Liver (tissue), 9 donors: ENCODE results near the gene GCNT2. TPM values are rescaled to one million over a fixed set of nuclear protein-coding genes. Genes with fewer than 3 reads are reported as not detected.
"Not testable (repeated sequence)": the region's sequence is repeated elsewhere in the genome, so short reads cannot be mapped to it uniquely, and the experiment has no call there.

ENCODE experiments used
- DNase-seq: peaks from one replicate; pipeline ENCODE4 v3.0.0-alpha.2; 2017; ENCODE audit warnings: low spot score
- H3K27ac ChIP-seq, 2 donors: one replicate each; pipeline ENCODE4 v1.7.0; 2013; ENCODE audit warnings: inconsistent platforms in 2 of 2, low read length in 2 of 2, control low read depth in 1 of 2, low read depth in 1 of 2, mild to moderate bottlenecking in 1 of 2
- H3K27me3 ChIP-seq, 4 donors: one replicate each; pipeline versions ENCODE4 v1.6.1 to v1.7.0; 2013; ENCODE audit warnings: low read length in 3 of 4, inconsistent platforms in 1 of 4, mild to moderate bottlenecking in 1 of 4, moderate library complexity in 1 of 4; ENCODE audit not compliant: control insufficient read depth in 4 of 4, insufficient read depth in 4 of 4
- H3K36me3 ChIP-seq, 4 donors: one replicate each; pipeline versions ENCODE4 v1.6.1 to v1.7.0; 2013; ENCODE audit warnings: low read length in 3 of 4, mild to moderate bottlenecking in 3 of 4, low read depth in 1 of 4, moderate library complexity in 1 of 4; ENCODE audit not compliant: control insufficient read depth in 4 of 4, insufficient read depth in 3 of 4
- H3K4me1 ChIP-seq, 4 donors: one replicate each; pipeline versions ENCODE4 v1.6.1 to v1.7.0; 2013; ENCODE audit warnings: low read length in 3 of 4, mild to moderate bottlenecking in 3 of 4, moderate library complexity in 1 of 4; ENCODE audit not compliant: control insufficient read depth in 4 of 4, insufficient read depth in 4 of 4
- H3K4me3 ChIP-seq, 3 donors: one replicate each; pipeline versions ENCODE4 v1.6.1 to v1.7.0; 2013; ENCODE audit warnings: low read length in 3 of 3, control low read depth in 1 of 3, low read depth in 1 of 3, mild to moderate bottlenecking in 1 of 3
- H3K9ac ChIP-seq, 2 donors: one replicate each; pipeline ENCODE4 v1.7.0; 2013; ENCODE audit warnings: low read length in 2 of 2, mild to moderate bottlenecking in 2 of 2, moderate library complexity in 2 of 2, control low read depth in 1 of 2, low read depth in 1 of 2
- H3K9me3 ChIP-seq, 4 donors: one replicate each; pipeline versions ENCODE4 v1.6.1 to v1.7.0; 2013; ENCODE audit warnings: low read length in 3 of 4; ENCODE audit not compliant: control insufficient read depth in 4 of 4
- EGR1 ChIP-seq, 2 donors: IDR thresholded peaks; 2 replicates each; pipeline ENCODE4 v1.6.1; 2016 to 2018; ENCODE audit warnings: antibody characterized with exemption in 2 of 2, low read depth in 2 of 2
- FOXA2 ChIP-seq: IDR thresholded peaks from 2 replicates; pipeline ENCODE4 v1.6.1; 2016; ENCODE audit warnings: antibody characterized with exemption
- GABPA ChIP-seq, 2 donors: IDR thresholded peaks in 1 of 2; conservative IDR thresholded peaks in 1 of 2; 2 replicates each; pipeline ENCODE4 v1.6.1; 2016; ENCODE audit warnings: antibody characterized with exemption in 2 of 2, mild to moderate bottlenecking in 1 of 2, moderate library complexity in 1 of 2
- HNF4A ChIP-seq, 2 donors: conservative IDR thresholded peaks; 2 replicates each; pipeline ENCODE4 v1.6.1; 2016; ENCODE audit warnings: antibody characterized with exemption in 2 of 2, mild to moderate bottlenecking in 2 of 2
- HNF4G ChIP-seq: IDR thresholded peaks from 2 replicates; pipeline ENCODE4 v1.6.1; 2016; ENCODE audit warnings: antibody characterized with exemption
- JUND ChIP-seq, 2 donors: IDR thresholded peaks; 2 replicates each; pipeline ENCODE4 v1.6.1; 2016; ENCODE audit warnings: antibody characterized with exemption in 2 of 2
- RXRA ChIP-seq, 2 donors: IDR thresholded peaks; 2 replicates each; pipeline ENCODE4 v1.6.1; 2017 to 2018; ENCODE audit warnings: antibody characterized with exemption in 2 of 2, mild to moderate bottlenecking in 1 of 2
- SP1 ChIP-seq: IDR thresholded peaks from 2 replicates; pipeline ENCODE4 v1.6.1; 2018; ENCODE audit warnings: antibody characterized with exemption, mild to moderate bottlenecking
- TAF1 ChIP-seq: conservative IDR thresholded peaks from 2 replicates; pipeline ENCODE4 v1.6.1; 2016; ENCODE audit warnings: antibody characterized with exemption, mild to moderate bottlenecking
- WGBS: extraction: QIAGEN DNeasy Blood & Tissue Kit; methylation state at CpG from one replicate; pipeline ENCODE4 v1.1.7; 2013; 5-methylcytosine and 5-hydroxymethylcytosine counted together
- polyA plus RNA-seq, 2 donors: library from polyadenylated mRNA; stranded (reverse) in 1 of 2; unstranded in 1 of 2; fragments of 200-250 nt in 1 of 2; fragments of >200 nt in 1 of 2; fragmentation: Nextera tagmentation in 1 of 2; extraction: Ambion mirVana in 1 of 2; gene quantifications; one replicate each; pipeline versions ENCODE4 v1.2.1 to v1.2.3, GENCODE V29; 2013 to 2015
- total RNA-seq, 2 donors: library from RNA; depleted of rRNA; stranded (reverse); fragments of >200 nt; gene quantifications; one replicate each; pipeline ENCODE4 v1.2.3, GENCODE V29; 2014
- TF ChIP-seq, protein P1 (sequence below): fragments of 150-350 bp; IDR thresholded peaks from 2 replicates; pipeline ENCODE4 v1.5.1; 2017; ENCODE audit warnings: improper control_type of control experiment, low read depth, low read length; ENCODE audit not compliant: missing input control
- TF ChIP-seq, protein P2 (sequence below): IDR thresholded peaks from 2 replicates; pipeline ENCODE4 v1.6.1; 2016; ENCODE audit warnings: antibody characterized with exemption
- TF ChIP-seq, protein P3 (sequence below): IDR thresholded peaks from 2 replicates; pipeline ENCODE4 v1.6.1; 2016; ENCODE audit warnings: antibody characterized with exemption
- donor health status: healthy.
- donor health status: healthy.
- donor health status: healthy.
- donor health status: healthy.
- donor health status: healthy.

GCNT2 gene
- total and polyA plus RNA-seq, 4 donors, result 2.8 to 16.7 (median 4.2) TPM

DNA sequence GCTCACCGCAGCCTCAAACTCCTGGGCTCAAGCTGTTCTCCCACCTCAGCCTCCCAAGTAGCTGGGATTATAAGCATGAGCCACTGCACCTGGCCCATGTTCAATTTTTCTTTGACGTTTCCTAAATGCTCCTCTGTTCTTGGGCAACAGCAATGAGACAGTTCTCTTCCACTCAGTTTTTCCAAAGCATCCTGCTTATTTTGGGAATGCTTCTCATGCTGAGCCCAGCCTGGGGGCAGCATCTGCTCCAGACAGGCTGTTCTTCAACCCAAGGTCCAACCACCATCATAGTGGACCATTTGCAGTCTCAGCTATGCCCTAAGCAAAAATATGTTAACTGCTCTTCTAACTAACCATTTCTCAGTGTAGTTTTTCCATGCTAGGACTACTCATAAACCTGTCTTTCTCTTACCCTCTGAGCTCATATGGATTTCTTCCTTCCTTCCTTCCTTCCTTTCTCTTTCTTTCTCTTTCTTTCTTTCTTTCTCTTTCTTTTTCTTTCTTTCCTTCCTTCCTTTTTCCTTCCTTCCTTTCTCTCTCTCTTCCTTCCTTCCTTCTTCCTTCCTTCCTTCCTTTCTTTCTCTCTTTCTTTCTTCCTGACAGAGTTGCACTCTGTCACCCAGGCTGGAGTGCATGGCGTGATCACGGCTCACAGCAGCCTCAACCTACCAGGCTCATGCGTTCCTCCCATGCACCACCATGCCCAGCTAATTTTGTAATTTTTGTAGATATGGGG is 48.4 kb downstream of the GCNT2 start (continued):
- no peak for TF ChIP-seq GABPA (IDR thresholded peaks at IDR 0.05 in 1 of 2, conservative IDR thresholded peaks at IDR 0.05 in 1 of 2)

DNA sequence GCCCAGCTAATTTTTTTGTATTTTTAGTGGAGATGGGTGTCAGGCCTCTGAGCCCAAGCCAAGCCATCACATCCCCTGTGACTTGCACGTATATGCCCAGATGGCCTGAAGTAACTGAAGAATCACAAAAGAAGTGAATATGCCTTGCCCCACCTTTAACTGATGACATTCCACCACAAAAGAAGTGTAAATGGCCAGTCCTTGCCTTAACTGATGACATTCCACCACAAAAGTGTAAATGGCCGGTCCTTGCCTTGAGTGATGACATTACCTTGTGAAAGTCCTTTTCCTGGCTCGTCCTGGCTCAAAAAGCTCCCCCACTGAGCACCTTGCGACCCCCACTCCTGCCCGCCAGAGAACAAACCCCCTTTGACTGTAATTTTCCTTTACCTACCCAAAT is 54.4 kb downstream of the GCNT2 start:
- WGBS, result 98% methylated on average over 5 of the region's 5 CpGs

DNA sequence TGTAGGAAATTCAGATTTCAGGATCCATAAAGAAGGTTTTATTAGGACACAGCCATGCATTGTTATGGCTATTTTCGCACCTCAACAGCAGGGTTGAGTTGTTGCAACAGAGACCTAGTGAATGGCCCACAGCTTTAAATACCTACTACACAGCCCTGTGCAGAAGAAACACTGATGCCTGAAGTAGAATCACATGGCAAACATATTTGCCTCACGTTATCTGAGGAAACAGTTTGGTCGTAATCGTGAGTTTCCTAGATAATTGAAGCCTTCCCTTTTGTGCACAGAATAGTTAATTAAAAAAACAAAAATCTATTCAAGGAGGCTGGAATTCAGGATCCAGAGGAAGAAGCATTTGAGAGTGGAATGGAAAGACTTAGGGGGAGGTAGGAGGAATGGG is 55.1 kb downstream of the GCNT2 start:
- DNase-seq, result no peak
- H3K4me1 ChIP-seq, result no peaks in the 10 kb centered on the region
- H3K36me3 ChIP-seq, result no peaks in the 10 kb centered on the region
- H3K4me3 ChIP-seq, result no peak overlapping the region
- no peak overlapping the region for H3K27ac ChIP-seq
- no peak for TF ChIP-seq FOXA2
- TF ChIP-seq SP1, result no peak
- no peak overlapping the region for H3K9ac ChIP-seq
- 86% methylated on average over 4 of the region's 4 CpGs for WGBS
- no peaks in the 10 kb centered on the region for H3K27me3 ChIP-seq
- H3K9me3 ChIP-seq, result no peaks in the 10 kb centered on the region

More for the DNA sequence above, 54.4 kb downstream of the GCNT2 start:
- not testable (repeated sequence) for H3K4me3 ChIP-seq, H3K36me3 ChIP-seq, H3K4me1 ChIP-seq, H3K9ac ChIP-seq, H3K27me3 ChIP-seq, DNase-seq, H3K9me3 ChIP-seq, H3K27ac ChIP-seq

DNA sequence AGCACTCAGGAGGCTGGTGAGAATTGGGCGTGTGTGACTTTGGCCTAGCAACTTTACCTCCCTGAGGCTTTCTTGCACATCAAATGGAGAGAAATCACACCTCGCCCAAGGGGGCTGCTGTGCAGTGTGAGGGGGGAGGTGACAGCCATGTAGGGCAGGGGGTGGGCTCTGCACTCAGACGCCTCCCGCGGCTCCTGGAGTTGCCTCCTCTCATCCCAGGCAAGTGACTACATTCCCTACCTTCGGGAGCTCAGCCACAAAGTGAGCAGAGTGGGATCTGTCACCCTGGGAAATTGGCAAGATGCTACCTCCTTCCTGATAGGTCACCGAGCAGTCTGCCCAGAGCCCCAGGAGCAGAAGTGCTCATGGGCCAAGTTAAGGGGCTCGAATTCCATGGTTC is 56.0 kb downstream of the GCNT2 start:
- DNase-seq, result no peak
- no peaks in the 10 kb centered on the region for H3K4me1 ChIP-seq
- TF ChIP-seq SP1 (no peak), RXRA (IDR thresholded peaks at IDR 0.05) (no peak), EGR1 (IDR thresholded peaks at IDR 0.05; ENCODE audit: low read depth in 2 of 2) (no peak)
- TF ChIP-seq, protein P1, sequence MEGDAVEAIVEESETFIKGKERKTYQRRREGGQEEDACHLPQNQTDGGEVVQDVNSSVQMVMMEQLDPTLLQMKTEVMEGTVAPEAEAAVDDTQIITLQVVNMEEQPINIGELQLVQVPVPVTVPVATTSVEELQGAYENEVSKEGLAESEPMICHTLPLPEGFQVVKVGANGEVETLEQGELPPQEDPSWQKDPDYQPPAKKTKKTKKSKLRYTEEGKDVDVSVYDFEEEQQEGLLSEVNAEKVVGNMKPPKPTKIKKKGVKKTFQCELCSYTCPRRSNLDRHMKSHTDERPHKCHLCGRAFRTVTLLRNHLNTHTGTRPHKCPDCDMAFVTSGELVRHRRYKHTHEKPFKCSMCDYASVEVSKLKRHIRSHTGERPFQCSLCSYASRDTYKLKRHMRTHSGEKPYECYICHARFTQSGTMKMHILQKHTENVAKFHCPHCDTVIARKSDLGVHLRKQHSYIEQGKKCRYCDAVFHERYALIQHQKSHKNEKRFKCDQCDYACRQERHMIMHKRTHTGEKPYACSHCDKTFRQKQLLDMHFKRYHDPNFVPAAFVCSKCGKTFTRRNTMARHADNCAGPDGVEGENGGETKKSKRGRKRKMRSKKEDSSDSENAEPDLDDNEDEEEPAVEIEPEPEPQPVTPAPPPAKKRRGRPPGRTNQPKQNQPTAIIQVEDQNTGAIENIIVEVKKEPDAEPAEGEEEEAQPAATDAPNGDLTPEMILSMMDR, result no peak
- H3K36me3 ChIP-seq, result no peaks in the 10 kb centered on the region
- H3K27me3 ChIP-seq, result no peaks in the 10 kb centered on the region
- no peak overlapping the region for H3K9ac ChIP-seq
- H3K27ac ChIP-seq, result no peak overlapping the region
- 93% methylated on average over 8 of the region's 8 CpGs for WGBS
- H3K4me3 ChIP-seq, result no peak overlapping the region
- no peaks in the 10 kb centered on the region for H3K9me3 ChIP-seq

DNA sequence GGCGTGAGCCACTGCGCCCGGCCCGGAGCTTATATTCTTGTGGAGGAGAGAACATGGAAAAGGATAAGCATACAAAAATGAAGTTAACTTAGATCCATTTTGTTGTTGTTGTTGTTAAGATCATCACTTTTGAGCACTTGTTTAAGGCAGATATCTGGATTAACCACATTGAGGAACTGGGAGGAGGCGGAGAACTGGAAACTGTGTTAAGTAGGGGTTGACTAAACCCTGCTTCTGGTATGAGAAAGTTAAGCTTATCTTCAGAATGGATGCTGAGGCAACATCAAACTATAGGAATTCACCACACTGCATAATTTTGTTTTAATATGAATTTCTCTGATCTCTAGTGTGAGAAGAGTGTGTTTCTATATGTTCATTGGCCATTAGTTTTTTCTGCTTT is 57.6 kb downstream of the GCNT2 start:
- no peak for DNase-seq
- Histone ChIP-seq H3K27ac (no peak overlapping the region), H3K9ac (no peak overlapping the region), H3K4me1 (peaks cover 0 to 11% (median 8%) of the 10 kb centered on the region in 4 donors), H3K4me3 (no peak overlapping the region), H3K9me3 (no peaks in the 10 kb centered on the region), H3K36me3 (no peaks in the 10 kb centered on the region), H3K27me3 (no peaks in the 10 kb centered on the region)
- 98% methylated on average over 5 of the region's 5 CpGs for WGBS
- TF ChIP-seq TAF1 (no peak), JUND (IDR thresholded peaks at IDR 0.05) (no peak), HNF4A (conservative IDR thresholded peaks at IDR 0.05) (no peak), GABPA (IDR thresholded peaks at IDR 0.05 in 1 of 2, conservative IDR thresholded peaks at IDR 0.05 in 1 of 2) (no peak), HNF4G (no peak)
- TF ChIP-seq, protein P1, result no peak
- TF ChIP-seq, protein P2, sequence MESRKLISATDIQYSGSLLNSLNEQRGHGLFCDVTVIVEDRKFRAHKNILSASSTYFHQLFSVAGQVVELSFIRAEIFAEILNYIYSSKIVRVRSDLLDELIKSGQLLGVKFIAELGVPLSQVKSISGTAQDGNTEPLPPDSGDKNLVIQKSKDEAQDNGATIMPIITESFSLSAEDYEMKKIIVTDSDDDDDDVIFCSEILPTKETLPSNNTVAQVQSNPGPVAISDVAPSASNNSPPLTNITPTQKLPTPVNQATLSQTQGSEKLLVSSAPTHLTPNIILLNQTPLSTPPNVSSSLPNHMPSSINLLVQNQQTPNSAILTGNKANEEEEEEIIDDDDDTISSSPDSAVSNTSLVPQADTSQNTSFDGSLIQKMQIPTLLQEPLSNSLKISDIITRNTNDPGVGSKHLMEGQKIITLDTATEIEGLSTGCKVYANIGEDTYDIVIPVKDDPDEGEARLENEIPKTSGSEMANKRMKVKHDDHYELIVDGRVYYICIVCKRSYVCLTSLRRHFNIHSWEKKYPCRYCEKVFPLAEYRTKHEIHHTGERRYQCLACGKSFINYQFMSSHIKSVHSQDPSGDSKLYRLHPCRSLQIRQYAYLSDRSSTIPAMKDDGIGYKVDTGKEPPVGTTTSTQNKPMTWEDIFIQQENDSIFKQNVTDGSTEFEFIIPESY, result no peak
- TF ChIP-seq, protein P3, sequence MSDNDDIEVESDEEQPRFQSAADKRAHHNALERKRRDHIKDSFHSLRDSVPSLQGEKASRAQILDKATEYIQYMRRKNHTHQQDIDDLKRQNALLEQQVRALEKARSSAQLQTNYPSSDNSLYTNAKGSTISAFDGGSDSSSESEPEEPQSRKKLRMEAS, result no peak
